Jurkat, Clone E6-1 (cell line): ENCODE results near the gene METTL1.
"Not testable (repeated sequence)": the region's sequence is repeated elsewhere in the genome, so short reads cannot be mapped to it uniquely, and the experiment has no call there.

Experiments used
- DNase-seq: peaks from one replicate; pipeline ENCODE4 v3.0.0-alpha.2; 2011; ENCODE audit warnings: low read depth, low spot score
- H3K4me3 ChIP-seq: 2 replicates; pipeline ENCODE4 v1.5.1; 2011; ENCODE audit warnings: mild to moderate bottlenecking, low read length, control low read depth, moderate library complexity

Gene METTL1

GRCh38 chr12:57730336-57731067, 41.4 kb downstream of the METTL1 start:
- no peak for DNase-seq
- no peak overlapping the region for H3K4me3 ChIP-seq

DNA sequence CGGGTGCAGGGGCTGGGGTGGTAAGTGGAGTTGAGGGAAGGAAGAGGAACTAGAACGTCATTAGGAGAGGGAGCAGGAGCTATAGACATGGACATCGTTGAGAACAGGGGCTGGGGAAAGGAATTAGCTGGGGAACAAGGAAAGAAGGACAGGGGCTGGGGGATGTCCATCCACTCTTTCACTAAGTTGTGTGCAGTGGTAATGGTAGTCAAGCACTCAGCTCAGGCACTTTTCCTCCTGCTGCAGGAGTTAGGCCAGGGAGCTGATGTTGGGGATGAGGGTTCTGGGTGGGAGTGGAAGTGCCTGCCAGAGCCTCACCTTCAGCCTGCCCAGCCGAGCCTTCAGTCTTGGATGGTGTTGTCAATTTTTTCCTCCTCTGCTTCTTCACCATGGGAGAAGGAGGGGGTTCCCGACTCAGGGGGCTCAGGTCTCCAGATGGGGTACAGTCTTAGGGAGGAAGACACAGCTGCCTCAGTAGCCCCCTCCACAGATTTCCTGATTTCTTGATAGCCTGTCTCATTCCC, 42.5 kb downstream of the METTL1 start:
- no peak for DNase-seq
- no peak overlapping the region for H3K4me3 ChIP-seq

DNA sequence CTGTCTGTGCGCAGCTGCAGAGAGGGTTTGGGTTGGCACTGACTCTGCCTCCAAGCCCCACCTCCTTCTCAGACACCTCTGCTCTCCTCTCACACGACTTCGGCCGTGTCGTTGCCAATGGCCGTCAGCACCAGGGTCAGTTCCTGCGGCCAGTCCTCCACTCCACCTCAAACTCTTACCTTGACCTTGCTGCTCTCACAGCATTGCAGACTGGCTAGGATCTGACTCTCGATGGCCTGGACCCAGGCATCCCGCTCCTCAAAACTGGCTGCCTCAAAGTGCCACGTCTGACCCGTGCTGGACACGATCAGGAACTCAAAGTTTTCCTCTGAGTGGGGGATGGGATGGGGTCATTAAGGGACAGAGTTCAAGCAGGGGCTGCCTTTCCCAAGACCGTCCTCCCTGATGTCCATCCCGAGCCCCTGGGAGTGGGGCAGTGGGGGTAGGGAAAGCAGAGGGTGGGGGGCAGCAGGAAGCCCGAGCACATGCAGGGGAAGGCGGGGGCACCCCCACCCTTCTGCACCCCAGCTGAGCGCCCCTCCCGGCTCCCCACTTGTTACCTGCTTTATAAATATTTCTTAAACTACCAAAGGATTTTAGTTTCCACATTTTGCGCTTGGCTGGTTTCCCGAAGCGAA, 44.0 kb downstream of the METTL1 start:
- no peak overlapping the region for H3K4me3 ChIP-seq
- DNase-seq: no peak

GRCh38 chr12:57726884-57727757, 44.8 kb downstream of the METTL1 start:
- DNase-seq: no peak
- no peak overlapping the region for H3K4me3 ChIP-seq

GRCh38 chr12:57726151-57726883, 45.6 kb downstream of the METTL1 start:
- no peak for DNase-seq
- H3K4me3 ChIP-seq: no peak overlapping the region

GRCh38 chr12:57725851-57726150, 46.1 kb downstream of the METTL1 start:
- DNase-seq: no peak
- H3K4me3 ChIP-seq: no peak overlapping the region

DNA sequence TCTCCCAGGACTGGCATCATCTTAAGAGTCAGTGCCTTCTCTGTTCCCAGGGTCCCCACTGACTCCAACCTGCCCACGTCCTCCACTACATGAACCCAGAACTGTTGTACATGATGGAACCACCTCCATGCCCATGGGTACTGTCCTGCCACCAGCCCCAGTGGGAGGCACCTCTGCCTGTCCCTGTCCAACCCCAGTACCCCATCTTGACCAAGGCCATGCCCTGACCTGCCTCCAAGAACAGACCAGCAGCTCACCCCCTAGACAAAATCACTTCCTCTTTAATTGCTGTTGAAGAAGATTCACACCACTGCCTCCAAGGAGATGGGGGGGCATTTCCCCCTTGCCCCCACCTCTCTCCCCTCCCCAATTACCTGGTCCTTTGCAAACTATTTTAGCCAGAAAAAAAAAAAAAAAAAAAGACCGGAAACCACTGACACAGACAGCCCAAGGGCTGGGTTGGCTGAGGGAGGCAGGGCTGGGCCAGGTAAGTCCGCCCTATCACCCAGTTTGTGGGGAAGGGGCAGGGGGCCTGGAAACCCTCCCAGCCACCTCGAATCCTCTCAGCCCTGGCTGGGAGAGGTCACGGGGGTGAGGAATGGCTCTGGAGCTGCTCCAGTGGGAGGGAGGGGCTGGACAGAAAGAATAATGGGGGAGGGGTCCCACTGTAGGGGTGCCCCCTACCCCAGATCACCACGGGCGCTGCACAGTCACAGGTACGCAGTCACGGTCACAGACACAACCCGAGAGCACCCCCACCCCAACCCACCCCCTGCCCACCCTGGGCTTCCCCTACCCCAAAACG, 46.8 kb downstream of the METTL1 start:
- DNase-seq: no peak
- H3K4me3 ChIP-seq: no peak overlapping the region

- DNase-seq: no peak
- H3K4me3 ChIP-seq: no peak overlapping the region
Measured at GRCh38 chr12:57724003-57724935, 47.6 kb downstream of the METTL1 start.

GRCh38 chr12:57723630-57723962, 48.3 kb downstream of the METTL1 start:
- DNase-seq: no peak
- no peak overlapping the region for H3K4me3 ChIP-seq

DNA sequence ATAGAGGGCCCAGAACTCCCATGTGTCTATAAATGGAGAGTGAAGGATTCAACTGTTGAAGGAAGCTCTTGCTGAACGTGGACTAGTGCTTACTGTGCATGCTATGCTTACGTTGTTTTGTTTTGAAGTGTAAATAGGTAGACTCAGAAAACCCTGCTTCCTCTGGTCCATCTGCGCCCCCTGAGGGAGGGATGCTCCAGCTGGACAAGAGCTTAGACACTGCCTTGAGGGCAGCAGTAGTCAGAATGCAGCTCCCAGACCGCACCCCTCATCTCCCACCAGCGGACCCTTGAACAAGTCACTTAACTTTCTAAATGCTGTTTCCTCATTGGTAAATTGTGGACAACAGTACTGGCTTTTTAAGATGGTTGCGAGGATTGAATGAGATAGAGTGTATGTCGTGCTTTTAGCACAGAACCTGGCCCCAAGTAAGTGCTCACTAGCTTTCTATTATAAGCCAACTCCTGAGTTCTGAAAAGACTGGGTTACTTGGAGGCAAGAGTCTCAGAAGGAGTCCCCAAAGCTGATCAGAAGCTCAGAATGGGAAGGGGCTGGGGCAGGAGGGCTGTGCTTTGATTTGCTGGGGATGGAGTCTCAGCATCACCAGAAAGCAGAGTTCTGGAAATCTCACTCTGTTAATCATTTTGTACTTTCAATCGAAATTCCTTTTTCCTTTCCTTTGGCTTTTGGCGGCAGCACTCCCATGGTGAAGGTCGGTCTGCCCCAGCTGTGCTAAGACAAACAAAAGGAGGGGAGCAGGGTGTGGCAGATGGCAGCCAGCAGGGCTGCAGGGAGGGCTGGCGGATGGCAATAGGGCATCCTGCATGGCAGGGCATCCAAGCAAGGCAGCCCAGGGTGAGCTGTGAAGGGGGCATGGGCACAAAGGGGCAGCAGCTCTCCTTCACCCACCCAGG, 48.9 kb downstream of the METTL1 start:
- H3K4me3 ChIP-seq: no peak overlapping the region
- no peak for DNase-seq

DNA sequence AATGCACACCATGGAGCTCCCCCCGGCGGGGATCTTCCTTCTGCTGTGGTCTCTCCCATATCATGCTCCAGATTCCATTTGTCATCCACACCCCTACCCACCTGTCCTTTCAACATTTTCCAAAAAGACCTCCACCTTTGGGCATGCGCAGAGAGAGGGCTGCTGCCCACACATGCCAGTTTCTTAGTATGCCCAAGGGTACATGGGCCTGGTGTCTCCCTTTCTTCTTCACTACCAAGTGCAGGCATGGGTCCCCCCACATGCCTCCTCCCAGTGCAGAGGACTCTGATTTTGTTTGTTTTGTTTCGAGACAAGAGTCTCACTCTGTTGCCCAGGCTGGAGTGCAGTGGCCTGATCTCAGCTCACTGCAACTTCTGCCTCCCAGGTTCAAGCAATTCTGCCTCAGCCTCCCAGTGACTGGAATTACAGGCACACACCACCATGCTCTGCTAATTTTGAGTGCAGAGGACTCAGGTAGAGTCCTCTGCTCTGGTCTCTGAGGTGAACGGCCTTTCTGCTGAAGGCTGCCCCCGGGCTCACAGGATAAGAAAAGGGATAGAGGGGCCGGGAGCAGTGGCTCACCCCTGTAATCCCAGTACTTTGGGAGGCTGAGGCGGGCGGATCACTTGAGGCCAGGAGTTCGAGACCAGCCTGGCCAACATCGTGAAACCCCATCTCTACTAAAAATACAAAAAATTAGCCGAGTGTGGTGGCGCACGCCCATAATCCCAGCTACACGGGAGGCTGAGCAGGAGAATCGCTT, 49.9 kb downstream of the METTL1 start:
- DNase-seq, H3K4me3 ChIP-seq: not testable (repeated sequence)

DNA sequence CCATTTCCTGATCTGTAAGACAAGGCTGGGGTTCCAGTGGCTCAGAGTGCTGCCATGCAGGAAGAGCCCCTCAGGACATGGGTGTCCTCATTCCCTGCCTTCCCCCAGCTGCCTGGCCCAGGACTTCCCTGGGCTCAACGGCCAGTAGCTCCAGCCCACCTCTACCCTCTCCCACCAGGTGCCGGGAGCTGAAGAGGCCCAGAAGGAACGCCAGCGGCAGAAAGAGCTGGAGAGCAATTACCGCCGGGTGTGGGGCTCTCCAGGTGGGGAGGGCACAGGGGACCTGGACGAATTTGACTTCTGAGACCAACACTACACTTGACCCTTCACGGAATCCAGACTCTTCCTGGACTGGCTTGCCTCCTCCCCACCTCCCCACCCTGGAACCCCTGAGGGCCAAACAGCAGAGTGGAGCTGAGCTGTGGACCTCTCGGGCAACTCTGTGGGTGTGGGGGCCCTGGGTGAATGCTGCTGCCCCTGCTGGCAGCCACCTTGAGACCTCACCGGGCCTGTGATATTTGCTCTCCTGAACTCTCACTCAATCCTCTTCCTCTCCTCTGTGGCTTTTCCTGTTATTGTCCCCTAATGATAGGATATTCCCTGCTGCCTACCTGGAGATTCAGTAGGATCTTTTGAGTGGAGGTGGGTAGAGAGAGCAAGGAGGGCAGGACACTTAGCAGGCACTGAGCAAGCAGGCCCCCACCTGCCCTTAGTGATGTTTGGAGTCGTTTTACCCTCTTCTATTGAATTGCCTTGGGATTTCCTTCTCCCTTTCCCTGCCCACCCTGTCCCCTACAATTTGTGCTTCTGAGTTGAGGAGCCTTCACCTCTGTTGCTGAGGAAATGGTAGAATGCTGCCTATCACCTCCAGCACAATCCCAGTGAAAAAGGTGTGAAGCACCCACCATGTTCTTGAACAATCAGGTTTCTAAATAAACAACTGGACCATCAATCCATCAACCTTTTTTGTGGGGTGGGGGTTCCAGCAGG, 51.0 kb downstream of the METTL1 start:
- no peak for DNase-seq
- H3K4me3 ChIP-seq: no peak overlapping the region

DNA sequence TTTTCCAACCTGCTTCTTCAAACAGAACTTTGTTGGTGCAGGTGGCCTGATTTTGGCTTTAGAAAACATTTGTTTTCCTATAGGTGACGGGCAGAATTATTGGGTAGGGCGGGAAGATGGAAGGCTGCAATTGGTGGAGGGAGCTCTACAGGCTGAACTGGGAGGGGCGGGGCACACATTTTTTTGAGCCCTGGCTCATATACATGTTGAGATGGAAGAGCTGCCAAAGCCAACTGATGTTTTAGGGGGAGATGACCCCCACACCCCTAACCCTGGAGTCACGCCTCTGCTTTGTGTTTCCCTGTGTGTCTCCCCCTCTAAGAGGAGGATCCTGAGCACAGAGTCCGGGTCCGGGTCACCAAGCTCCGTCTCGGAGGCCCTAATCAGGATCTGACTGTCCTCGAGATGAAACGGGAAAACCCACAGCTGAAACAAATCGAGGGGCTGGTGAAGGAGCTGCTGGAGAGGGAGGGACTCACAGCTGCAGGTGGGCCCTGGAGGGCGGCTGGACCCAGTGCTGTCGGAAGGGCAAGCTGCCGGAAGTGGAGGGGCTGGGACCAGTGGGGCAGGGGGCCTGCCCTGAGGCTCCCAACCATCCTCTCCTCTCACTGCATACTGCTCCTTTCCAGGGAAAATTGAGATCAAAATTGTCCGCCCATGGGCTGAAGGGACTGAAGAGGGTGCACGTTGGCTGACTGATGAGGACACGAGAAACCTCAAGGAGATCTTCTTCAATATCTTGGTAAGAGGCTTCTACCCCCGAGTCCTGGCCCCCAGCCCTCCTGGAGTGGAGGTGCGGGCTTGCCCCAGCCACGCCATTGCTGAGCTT, 51.9 kb downstream of the METTL1 start:
- H3K4me3 ChIP-seq: no peak overlapping the region
- DNase-seq: no peak
